ENCODE measurements around the gene CES3. TPM values are rescaled to one million over a fixed set of nuclear protein-coding genes. Genes with fewer than 3 reads are reported as not detected.

Gene CES3
- total and polyA plus RNA-seq, 2 donors (not counting 3 experiments of a cell fraction or from before 2014, with no cell fraction given), result 0.10 TPM; not detected in 1

DNA sequence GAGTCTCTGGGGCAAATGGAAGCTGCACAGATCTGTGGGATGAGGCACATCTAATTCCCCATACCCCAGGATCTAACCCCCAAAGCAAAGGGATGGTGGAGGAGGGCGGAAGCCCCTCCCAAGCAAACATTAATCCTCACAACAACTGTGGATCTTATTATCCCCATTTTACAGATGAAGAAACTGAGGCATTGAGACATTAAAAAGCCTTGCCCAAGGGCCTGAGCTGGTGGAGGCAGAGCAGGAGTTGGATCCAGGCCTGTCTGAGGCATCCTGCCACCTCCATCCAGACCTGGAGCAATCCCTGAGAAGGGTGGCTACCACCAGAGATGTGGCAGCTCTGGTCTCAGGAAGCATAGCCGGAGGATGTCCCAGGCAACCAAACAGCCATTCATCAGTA, 50.2 kb downstream of the CES3 start:
- CTCF ChIA-PET, result interaction anchor here (1.0 to 4.0 kb wide), 5 partner anchors 19 to 174 kb away, joined by 3 to 48 read pairs (median 5); partner anchors contain the start of gene B3GNT9

More for the DNA sequence above, 50.2 kb downstream of the CES3 start:
- no peak overlapping the region for H3K27ac ChIP-seq (ENCODE audit: insufficient read depth, low read depth, low read length)
- FAIRE-seq (no peak), DNase-seq (ENCODE audit: low read depth, low spot score) (no peak)
- intact Hi-C loops (cut with micrococcal nuclease), result loop anchor here (5.0 kb wide), 1 partner anchor 34 kb away; no protein-coding TSS in a partner anchor
- dilution Hi-C loops (cut with MboI; ENCODE audit: extremely low pct_ligation_motif_present, low sequenced_read_pairs), result no loop called here
- H3K36me3 ChIP-seq (ENCODE audit: control insufficient read depth in 2 of 2, extremely low read depth in 1 of 2, insufficient read depth in 2 of 2, low read length in 2 of 2), result no peaks in the 10 kb centered on the region
- H3K27me3 ChIP-seq (ENCODE audit: control insufficient read depth in 2 of 2, insufficient read depth in 2 of 2, low read length in 2 of 2), result no peaks in the 10 kb centered on the region
- H3K4me3 ChIP-seq (replicated peaks in 1 of 3; ENCODE audit: insufficient read depth in 1 of 3, low read depth in 1 of 3, low read length in 3 of 3), result no peak overlapping the region
- H3K79me2 ChIP-seq (ENCODE audit: control insufficient read depth, insufficient read depth, low read length), result no peaks in the 10 kb centered on the region
- no peaks in the 10 kb centered on the region for H4K20me1 ChIP-seq (replicated peaks; ENCODE audit: control insufficient read depth, extremely low read depth, insufficient read depth, low read length)
- H3K9me3 ChIP-seq (replicated peaks; ENCODE audit: control insufficient read depth, insufficient read depth, low read length), result no peaks in the 10 kb centered on the region
- TF ChIP-seq FOS (IDR thresholded peaks at IDR 0.05; ENCODE audit: borderline replicate concordance, insufficient read depth, low read length) (no peak), POLR2AphosphoS5 (IDR thresholded peaks at IDR 0.05; ENCODE audit: insufficient read depth, low read depth, low read length) (no peak), JUN (IDR thresholded peaks at IDR 0.05; ENCODE audit: borderline replicate concordance, insufficient read depth, insufficient read length, low read depth) (no peak), MAX (IDR thresholded peaks at IDR 0.05; ENCODE audit: insufficient read depth, insufficient read length) (no peak), CTCF (IDR thresholded peaks at IDR 0.05; ENCODE audit: extremely low read depth in 1 of 2, insufficient read depth in 1 of 2, low read depth in 1 of 2, low read length in 2 of 2) (no peak), GATA2 (IDR thresholded peaks at IDR 0.05; ENCODE audit: insufficient read depth, insufficient read length, low read depth, low read length) (no peak), POLR2A (IDR thresholded peaks at IDR 0.05; ENCODE audit: low read depth, low read length) (no peak), MYC (IDR thresholded peaks at IDR 0.05; ENCODE audit: low read depth, low read length) (no peak), EZH2 (IDR thresholded peaks at IDR 0.05; ENCODE audit: borderline replicate concordance, low read depth, low read length, severe bottlenecking) (no peak)
- POLR2A ChIA-PET, result no interaction called here
- no peak overlapping the region for H2AFZ ChIP-seq (ENCODE audit: low read depth, low read length)
- H3K4me2 ChIP-seq (ENCODE audit: insufficient read depth, low read length), result no peak overlapping the region
- H3K9ac ChIP-seq (replicated peaks; ENCODE audit: extremely low read depth, insufficient read depth, low read length), result no peak overlapping the region
- no peaks in the 10 kb centered on the region for H3K4me1 ChIP-seq (ENCODE audit: control insufficient read depth, extremely low read depth, insufficient read depth, low read length)
- BruUV-seq (replicated peaks), result no TSS peak
- H3K9me1 ChIP-seq (replicated peaks; ENCODE audit: control insufficient read depth, extremely low read depth, insufficient read depth, low read length), result no peaks in the 10 kb centered on the region

Measured in endothelial cell of umbilical vein (primary cell).